Measurements from ENCODE around the gene NOX3.

The NOX3 gene

DNA sequence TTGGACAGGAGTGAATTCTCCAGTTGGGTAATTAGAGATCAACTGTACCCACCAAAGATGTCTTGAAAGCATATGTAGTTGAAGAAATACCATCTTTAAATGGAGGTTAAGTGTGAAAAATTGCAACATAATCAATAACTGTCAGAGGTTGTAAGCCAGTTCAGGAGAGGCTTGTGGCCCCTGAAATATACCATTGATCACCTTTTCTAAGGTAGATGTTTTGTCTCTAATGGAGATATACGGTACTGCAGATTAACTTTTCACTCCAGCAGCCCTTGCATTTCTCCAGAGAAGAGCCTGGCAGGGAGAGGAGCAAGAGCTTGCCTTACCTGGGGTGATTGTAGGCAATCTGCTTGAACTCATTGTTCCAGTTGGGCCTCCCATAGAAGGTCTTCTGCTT lies 48.8 kb downstream of the NOX3 start:
- Mint-ChIP-seq H3K27ac (no peak overlapping the region), H3K4me3 (no peak overlapping the region), H3K27me3 (no peaks in the 10 kb centered on the region), H3K9me3 (no peaks in the 10 kb centered on the region), H3K36me3 (no peaks in the 10 kb centered on the region), H3K4me1 (peaks cover 7% of the 10 kb centered on the region)
- no peak for ATAC-seq

DNA sequence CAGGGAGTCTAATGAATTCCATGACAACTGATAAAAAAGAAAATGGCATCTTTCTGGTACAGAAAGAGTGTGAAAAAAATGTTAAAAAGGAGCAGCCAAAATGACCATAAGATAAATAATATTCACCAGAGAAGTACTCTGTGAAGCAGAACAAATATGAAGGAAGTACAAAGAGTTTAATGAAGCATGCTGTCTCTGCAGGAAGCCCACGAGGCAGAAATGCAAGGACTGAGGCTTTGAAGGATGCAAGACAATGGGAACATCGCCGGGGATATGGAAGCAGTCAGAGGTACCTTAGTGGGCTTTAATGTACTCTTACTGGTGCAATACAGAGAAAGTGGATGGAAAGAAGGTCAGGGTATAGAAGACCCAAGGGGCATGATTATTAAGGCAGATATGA lies 50.7 kb downstream of the NOX3 start:
- Mint-ChIP-seq H3K4me3 (no peak overlapping the region), H3K27me3 (no peaks in the 10 kb centered on the region)

DNA sequence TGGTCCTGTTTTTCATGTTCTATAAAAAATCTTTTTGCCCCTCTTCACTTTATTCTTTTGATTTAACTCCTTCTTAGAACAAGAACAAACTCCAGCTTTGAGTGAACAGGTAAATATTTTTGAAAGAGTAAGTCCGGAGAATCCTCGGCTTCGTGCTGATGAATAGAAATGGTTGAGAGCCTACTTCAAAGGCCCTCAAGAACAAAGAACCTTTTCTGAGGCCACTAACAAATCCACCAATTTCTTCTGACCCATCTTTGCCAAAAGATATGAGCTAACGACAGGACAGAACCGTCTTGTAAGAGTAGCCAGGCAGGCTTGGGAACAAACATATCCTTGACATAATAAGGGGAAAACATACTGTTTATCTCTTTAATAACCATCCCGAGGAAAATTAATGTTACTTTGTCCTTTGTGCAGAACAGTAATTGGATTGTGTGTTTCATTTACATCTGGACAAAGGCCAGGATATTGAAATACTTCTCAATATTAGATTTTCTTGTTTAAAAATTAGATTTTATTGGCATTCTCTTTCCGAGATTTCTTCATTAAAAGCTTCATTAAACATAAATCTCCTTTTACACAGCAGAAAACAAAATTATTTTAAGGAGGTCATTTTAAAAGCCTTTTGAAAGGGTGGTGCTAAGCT lies 52.9 kb downstream of the NOX3 start:
- H3K9me3 Mint-ChIP-seq = no peaks in the 10 kb centered on the region
- H3K27me3 Mint-ChIP-seq = no peaks in the 10 kb centered on the region
- no peaks in the 10 kb centered on the region for H3K36me3 Mint-ChIP-seq
- H3K27ac Mint-ChIP-seq = no peak overlapping the region
- peaks cover 7% of the 10 kb centered on the region for H3K4me1 Mint-ChIP-seq
- ATAC-seq = no peak
- no peak overlapping the region for H3K4me3 Mint-ChIP-seq

More for the DNA sequence above, 50.7 kb downstream of the NOX3 start:
- no peaks in the 10 kb centered on the region for H3K36me3 Mint-ChIP-seq
- H3K4me1 Mint-ChIP-seq = peaks cover 7% of the 10 kb centered on the region
- H3K27ac Mint-ChIP-seq = no peak overlapping the region
- no peaks in the 10 kb centered on the region for H3K9me3 Mint-ChIP-seq
- ATAC-seq = no peak

DNA sequence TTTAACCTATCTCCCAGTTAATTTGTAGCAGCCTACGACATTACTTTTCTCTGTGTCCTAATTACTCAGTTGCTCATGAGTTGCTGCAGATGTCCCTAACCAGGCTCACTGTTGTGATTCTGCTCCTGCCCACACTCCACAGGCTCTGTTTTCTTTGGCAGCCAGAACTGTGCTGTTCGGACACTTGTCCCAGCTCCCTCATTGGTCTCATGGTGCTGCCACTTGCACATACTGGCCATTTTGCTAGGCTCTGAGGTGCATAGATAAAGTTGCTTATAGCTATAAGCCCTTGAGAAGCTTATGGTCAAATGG lies 55.0 kb downstream of the NOX3 start:
- Mint-ChIP-seq H3K27ac (no peak overlapping the region), H3K36me3 (no peaks in the 10 kb centered on the region), H3K27me3 (no peaks in the 10 kb centered on the region), H3K4me3 (no peak overlapping the region), H3K4me1 (peaks cover 7% of the 10 kb centered on the region), H3K9me3 (no peaks in the 10 kb centered on the region)
- ATAC-seq = no peak

DNA sequence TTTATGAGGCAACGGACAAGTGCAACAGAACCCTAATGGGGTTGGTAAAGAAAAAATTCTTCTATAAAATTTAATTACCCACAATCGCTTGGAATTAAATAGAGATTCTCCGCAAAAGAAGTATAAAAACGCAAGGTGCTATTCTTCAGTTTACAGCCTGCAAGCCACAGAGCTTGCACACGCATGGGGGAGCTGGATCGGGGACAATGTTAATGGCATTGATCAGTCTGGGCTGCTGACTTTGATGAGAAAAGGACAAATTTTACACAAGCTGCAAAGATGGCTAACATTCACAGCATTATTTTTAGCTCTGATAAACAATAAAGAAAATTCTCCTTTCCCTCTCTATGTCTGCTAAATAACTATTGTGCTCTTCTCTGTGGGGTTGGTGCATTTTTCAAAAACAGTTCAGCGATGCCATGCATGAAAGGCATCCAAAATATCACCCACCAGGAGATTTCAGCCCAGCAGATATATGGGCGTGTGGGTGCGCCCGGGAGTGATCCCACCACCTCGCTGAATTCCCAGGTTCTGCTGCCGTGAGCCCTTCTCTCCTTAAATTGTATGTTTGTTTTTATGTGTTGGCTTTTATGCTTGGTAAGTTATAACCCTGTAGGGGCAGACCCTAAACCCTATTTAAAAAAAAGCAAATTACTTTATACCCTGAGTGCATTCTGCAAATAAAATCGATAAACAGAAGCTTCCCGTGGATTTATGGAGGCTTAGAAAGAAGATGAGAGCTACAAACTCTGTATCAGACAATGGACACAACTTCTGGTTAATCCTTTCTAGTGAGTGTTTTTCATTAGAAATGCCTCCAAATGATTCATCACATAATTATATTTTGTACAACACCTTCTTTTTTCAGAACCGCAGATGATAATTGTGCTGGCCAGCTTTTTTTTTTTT lies 55.6 kb downstream of the NOX3 start:
- no peak overlapping the region for H3K4me3 Mint-ChIP-seq
- H3K4me1 Mint-ChIP-seq = peaks cover 5% of the 10 kb centered on the region
- no peak overlapping the region for H3K27ac Mint-ChIP-seq
- no peaks in the 10 kb centered on the region for H3K36me3 Mint-ChIP-seq
- no peaks in the 10 kb centered on the region for H3K27me3 Mint-ChIP-seq
- ATAC-seq = no peak
- H3K9me3 Mint-ChIP-seq = no peaks in the 10 kb centered on the region

DNA sequence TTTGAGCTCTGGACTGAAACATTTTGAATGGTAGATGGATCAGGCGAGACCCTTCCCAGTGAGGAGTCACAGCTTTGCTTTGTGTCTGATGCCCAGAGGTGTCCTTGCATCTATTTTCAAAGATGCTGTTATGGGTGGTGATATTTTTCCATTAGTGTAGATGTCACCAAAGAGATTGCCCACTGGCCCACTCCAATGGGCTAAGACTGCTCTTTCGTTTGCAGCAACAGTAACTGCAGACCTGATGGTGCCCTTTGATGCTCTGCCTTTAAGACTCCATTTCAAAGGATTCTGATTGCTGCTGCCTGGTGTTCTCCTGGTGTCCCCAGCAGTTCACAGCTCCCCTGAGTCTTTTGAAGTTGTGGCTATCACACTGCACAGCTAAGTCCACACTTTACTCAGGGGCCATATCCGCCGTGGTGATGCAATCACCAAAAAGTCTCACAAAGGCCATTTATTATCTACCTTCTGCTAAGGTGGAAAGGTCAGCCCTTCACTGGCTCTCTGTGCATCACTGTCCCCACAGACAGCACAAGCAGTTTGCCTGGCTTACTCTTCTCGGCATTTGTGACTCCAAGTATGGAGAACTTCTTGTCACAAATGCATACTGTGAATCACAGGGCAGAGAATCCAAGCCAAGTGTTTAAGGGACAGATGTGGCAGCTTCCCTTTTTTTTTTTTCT lies 56.4 kb downstream of the NOX3 start:
- Mint-ChIP-seq H3K4me1 (no peaks in the 10 kb centered on the region), H3K27ac (no peak overlapping the region), H3K4me3 (no peak overlapping the region), H3K36me3 (no peaks in the 10 kb centered on the region), H3K27me3 (peaks cover 4% of the 10 kb centered on the region), H3K9me3 (no peaks in the 10 kb centered on the region)
- no peak for ATAC-seq

DNA sequence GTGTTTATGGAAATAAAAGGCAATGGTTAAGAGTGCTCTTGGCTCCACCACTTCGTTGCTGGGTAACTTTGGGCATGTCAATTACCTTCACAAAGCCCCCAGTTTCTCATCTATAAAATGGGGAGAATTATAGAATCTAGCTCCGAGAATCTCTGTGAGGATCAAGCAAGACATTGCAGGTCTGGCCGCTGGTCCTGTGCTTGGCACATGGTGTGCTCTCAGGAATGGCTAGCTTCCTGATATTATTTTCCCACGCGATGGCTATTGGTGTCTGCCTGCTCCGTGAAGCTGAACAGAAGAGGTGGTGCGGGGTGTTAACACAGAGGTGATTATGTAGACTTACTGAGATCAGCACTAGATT lies 57.0 kb downstream of the NOX3 start:
- no peaks in the 10 kb centered on the region for H3K9me3 Mint-ChIP-seq
- no peaks in the 10 kb centered on the region for H3K4me1 Mint-ChIP-seq
- no peak for ATAC-seq
- peaks cover 9% of the 10 kb centered on the region for H3K27me3 Mint-ChIP-seq
- H3K27ac Mint-ChIP-seq = no peak overlapping the region
- no peaks in the 10 kb centered on the region for H3K36me3 Mint-ChIP-seq
- no peak overlapping the region for H3K4me3 Mint-ChIP-seq

DNA sequence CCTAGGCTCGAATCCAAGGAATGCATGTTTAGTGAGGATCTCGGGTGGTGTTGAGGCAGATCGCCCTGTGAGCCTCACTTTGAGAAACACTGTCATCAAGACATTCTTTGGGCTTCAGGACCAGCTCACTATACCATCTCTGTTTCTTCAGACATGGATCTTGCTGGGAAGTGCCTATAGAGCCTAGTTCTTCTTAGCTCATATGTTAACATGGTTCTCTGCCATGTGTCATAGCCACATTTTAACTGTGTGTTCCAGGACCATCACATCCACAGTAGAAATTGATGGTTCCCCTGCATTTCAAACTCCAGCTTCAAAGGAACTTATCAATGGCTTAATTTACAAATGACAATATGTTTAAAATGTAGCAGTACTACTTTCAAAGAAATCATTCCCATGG lies 57.4 kb downstream of the NOX3 start:
- H3K4me1 Mint-ChIP-seq = no peaks in the 10 kb centered on the region
- no peaks in the 10 kb centered on the region for H3K36me3 Mint-ChIP-seq
- H3K9me3 Mint-ChIP-seq = no peaks in the 10 kb centered on the region
- no peak overlapping the region for H3K27ac Mint-ChIP-seq
- H3K27me3 Mint-ChIP-seq = peaks cover 9% of the 10 kb centered on the region
- no peak for ATAC-seq
- H3K4me3 Mint-ChIP-seq = no peak overlapping the region

DNA sequence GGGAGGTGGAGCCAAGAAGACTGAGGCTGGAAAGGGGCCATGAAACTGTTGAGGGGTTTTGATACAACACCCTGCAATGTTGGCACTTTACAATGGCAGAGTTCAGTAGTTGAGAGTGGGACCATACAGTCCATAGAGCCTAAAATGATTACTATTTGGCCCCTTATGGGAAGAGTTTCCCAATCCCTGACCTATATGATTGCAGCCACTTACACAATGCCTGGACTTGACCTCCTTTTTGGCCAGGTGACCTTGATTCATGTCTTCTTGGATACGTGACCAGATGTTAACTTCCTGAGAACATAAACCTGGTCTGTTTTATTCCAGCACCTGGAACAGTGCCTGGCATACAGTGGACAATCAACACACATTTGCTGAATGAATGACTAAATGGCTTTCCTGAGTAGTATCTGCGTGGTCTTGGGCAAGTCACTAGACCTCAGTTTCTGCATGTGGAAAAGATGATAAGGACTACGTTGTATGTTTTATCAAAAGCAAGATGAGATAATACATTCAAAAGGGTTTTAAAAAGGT lies 58.4 kb downstream of the NOX3 start:
- ATAC-seq = no peak
- Mint-ChIP-seq H3K27ac (no peak overlapping the region), H3K9me3 (no peaks in the 10 kb centered on the region), H3K4me3 (no peak overlapping the region), H3K4me1 (no peaks in the 10 kb centered on the region), H3K36me3 (no peaks in the 10 kb centered on the region), H3K27me3 (peaks cover 9% of the 10 kb centered on the region)

DNA sequence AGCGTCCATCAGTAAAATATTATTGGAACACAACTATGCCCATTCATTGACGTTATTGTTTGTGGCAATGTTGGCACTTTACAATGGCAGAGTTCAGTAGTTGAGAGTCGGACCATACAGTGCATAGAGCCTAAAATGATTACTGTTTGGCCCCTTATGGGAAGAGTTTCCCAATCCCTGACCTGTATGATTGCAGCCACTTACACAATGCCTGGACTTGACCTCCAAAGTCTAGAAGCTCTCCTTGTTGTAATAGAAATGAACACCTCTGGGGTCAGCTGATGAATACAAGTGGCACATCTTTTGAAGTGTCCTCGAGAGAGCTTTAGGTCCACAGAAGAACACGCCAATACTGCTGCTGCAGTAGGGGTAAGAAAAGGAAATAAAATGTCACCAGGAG lies 59.0 kb downstream of the NOX3 start:
- H3K4me1 Mint-ChIP-seq = no peaks in the 10 kb centered on the region
- H3K27me3 Mint-ChIP-seq = peaks cover 9% of the 10 kb centered on the region
- H3K36me3 Mint-ChIP-seq = no peaks in the 10 kb centered on the region
- ATAC-seq = no peak
- H3K9me3 Mint-ChIP-seq = no peaks in the 10 kb centered on the region
- H3K27ac Mint-ChIP-seq = no peak overlapping the region
- no peak overlapping the region for H3K4me3 Mint-ChIP-seq

DNA sequence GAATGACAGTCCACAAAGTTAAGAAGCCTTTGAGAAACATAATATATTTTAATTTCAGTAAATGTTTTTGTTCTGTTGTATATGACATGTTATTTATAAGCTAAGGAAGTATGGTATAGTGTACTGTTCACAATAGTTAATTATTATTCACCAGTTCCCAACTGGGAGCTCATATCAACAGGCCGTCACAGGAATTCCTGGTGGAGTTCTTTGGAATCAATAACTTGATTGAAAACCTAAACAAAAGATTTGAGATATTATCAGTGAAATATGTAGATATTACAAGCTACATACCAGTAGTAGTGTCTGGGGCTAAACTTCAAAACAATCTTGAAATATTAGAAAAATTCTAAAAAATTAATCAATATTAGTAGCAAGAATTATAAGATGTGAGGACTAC lies 60.3 kb downstream of the NOX3 start:
- H3K4me3 Mint-ChIP-seq = no peak overlapping the region
- H3K36me3 Mint-ChIP-seq = no peaks in the 10 kb centered on the region
- ATAC-seq = no peak
- no peaks in the 10 kb centered on the region for H3K4me1 Mint-ChIP-seq
- peaks cover 9% of the 10 kb centered on the region for H3K27me3 Mint-ChIP-seq
- H3K27ac Mint-ChIP-seq = no peak overlapping the region
- no peaks in the 10 kb centered on the region for H3K9me3 Mint-ChIP-seq

DNA sequence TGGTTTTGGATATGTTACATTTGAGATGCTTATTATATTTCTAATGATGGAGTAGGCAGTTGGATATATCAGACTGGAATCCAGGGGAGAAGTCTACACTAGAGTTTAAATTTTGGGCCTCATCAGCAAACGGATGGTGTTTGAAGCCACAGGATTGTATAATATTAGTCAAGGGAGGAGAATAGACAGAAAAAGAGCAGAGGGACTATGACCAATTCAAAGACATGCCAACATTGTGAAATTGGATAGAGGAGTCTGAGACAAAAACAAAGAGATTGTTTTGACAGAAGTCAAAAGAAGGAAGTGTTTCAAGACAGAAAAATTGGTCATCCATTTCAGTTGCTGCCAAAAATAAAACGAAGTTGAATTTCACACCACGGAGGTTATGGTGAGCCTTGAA lies 66.5 kb downstream of the NOX3 start:
- no peak for ATAC-seq
- Mint-ChIP-seq H3K9me3 (peaks cover 11% of the 10 kb centered on the region), H3K4me3 (no peak overlapping the region), H3K27me3 (peaks cover 5% of the 10 kb centered on the region), H3K27ac (no peak overlapping the region), H3K36me3 (no peaks in the 10 kb centered on the region), H3K4me1 (peaks cover 12% of the 10 kb centered on the region)

DNA sequence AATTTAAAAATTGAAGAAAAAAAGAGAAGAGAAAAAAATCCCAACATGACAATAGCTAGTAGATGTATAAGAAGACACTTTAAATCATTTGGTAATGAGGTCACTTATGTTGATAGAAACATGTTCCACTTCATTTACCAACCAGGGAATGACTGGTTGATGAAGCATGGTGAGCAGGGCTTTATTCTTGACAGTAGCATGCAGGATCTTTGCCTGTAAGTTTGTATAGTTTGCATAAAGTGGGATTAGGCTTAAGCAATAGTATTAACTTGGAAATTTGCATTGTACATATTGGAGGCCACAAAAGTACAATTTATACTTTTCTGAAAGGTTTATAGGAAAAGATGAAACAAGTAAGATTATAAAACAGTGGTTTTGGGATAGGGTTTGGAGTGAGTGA lies 67.0 kb downstream of the NOX3 start:
- ATAC-seq = no peak
- H3K36me3 Mint-ChIP-seq = no peaks in the 10 kb centered on the region
- H3K27me3 Mint-ChIP-seq = no peaks in the 10 kb centered on the region
- no peak overlapping the region for H3K4me3 Mint-ChIP-seq
- no peak overlapping the region for H3K27ac Mint-ChIP-seq
- H3K9me3 Mint-ChIP-seq = peaks cover 11% of the 10 kb centered on the region
- H3K4me1 Mint-ChIP-seq = peaks cover 12% of the 10 kb centered on the region

DNA sequence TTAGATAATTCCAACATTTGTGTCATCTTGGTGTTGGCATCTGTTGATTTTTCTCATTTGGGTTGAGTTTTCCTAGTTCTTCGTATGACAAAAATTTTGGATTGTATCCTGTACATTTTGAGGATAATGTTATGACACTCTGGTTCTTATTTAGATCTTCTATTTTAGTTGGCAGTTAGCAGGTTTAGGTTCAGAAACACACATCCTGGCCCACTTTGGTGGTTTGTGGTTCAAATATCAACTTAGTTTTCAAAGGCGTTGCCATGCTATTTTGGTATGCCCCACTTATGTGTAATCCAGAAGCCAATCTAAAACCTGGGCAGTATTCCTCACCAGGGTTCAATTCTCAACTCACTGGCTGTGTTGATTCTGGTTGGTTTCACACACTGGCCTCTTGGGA lies 68.2 kb downstream of the NOX3 start:
- Mint-ChIP-seq H3K36me3 (no peaks in the 10 kb centered on the region), H3K27ac (no peak overlapping the region), H3K4me1 (peaks cover 12% of the 10 kb centered on the region), H3K9me3 (peaks cover 11% of the 10 kb centered on the region), H3K4me3 (no peak overlapping the region), H3K27me3 (no peaks in the 10 kb centered on the region)
- ATAC-seq = no peak

DNA sequence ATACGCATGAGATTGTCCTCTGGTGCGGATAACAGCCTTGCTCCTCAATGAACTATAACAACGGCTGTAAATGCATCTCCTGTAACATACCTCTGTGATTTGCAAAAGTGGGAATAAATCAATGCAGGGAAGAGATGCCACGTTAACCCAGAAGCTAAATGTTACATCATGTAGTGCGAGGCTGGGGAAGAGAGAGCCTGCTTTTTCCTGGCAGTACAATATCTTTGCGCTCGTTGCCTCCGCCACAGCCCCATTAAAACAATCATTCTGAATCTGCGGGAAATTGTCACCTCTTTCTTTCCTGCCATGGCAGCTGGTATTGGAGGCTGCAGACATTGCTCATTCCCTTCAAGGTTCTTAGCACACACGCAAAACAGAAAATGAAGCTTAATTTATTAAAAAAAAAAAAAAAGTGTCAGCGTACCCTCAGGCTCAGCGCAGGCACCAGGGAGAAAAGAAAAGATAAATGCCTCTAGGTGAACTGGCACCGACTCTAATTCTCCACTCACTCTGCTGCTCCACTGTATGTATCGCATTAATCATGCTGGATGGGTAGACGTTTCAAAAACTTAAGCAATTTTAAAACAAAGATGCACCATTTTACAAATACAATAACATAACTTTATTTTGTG lies 71.2 kb downstream of the NOX3 start:
- no peaks in the 10 kb centered on the region for H3K27me3 Mint-ChIP-seq
- peaks cover 9% of the 10 kb centered on the region for H3K9me3 Mint-ChIP-seq
- no peak overlapping the region for H3K4me3 Mint-ChIP-seq
- ATAC-seq = no peak
- no peak overlapping the region for H3K27ac Mint-ChIP-seq
- peaks cover 9% of the 10 kb centered on the region for H3K4me1 Mint-ChIP-seq
- H3K36me3 Mint-ChIP-seq = no peaks in the 10 kb centered on the region

All from stimulated activated memory B cell treated with anti-CD40 and anti-IgM and Interleukin-4, amounts not matched to agents 10 μg/mL and 1 μg/mL and 100 μg/mL, for 72 hours (primary cell).